ENCODE data around the gene PSTPIP1.

PSTPIP1 gene

DNA sequence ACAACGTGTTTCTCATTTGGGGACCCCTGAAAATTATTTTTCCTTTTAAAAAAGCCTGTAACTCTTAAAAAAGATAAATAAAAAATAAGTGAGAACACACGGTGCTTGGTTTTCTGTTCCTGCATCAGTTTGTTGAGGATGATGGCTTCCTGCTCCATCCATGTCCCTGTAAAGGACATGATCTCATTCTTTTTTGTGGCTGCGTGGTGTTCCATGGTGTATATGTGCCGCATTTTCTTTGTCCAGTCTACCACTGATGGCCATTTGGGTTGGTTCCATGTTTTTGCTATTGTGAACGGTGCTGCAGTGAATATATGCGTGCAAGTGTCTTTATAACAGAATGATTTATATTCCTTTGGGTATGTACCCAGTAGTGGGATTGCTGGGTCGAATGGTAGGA, 73.7 kb downstream of the PSTPIP1 start:
- TF ChIP-seq, protein P1, sequence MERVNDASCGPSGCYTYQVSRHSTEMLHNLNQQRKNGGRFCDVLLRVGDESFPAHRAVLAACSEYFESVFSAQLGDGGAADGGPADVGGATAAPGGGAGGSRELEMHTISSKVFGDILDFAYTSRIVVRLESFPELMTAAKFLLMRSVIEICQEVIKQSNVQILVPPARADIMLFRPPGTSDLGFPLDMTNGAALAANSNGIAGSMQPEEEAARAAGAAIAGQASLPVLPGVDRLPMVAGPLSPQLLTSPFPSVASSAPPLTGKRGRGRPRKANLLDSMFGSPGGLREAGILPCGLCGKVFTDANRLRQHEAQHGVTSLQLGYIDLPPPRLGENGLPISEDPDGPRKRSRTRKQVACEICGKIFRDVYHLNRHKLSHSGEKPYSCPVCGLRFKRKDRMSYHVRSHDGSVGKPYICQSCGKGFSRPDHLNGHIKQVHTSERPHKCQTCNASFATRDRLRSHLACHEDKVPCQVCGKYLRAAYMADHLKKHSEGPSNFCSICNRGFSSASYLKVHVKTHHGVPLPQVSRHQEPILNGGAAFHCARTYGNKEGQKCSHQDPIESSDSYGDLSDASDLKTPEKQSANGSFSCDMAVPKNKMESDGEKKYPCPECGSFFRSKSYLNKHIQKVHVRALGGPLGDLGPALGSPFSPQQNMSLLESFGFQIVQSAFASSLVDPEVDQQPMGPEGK (CRISPR knock-in tag; IDR thresholded peaks at IDR 0.05; ENCODE audit: borderline replicate concordance) = no peak
- TF ChIP-seq ZFP30 (CRISPR knock-in tag; IDR thresholded peaks at IDR 0.05) (no peak), ESRRG (CRISPR knock-in tag; IDR thresholded peaks at IDR 0.05) (no peak), CSRNP3 (CRISPR knock-in tag; IDR thresholded peaks at IDR 0.05) (no peak), CSDC2 (CRISPR knock-in tag; IDR thresholded peaks at IDR 0.05) (no peak), ZNF8 (CRISPR knock-in tag; IDR thresholded peaks at IDR 0.05) (no peak), OSR1 (CRISPR knock-in tag; IDR thresholded peaks at IDR 0.05) (no peak)
- ATAC-seq = no peak

- TF ChIP-seq ZNF565 (CRISPR knock-in tag; conservative IDR thresholded peaks at IDR 0.05; ENCODE audit: low read depth) (no peak), ESRRG (CRISPR knock-in tag; IDR thresholded peaks at IDR 0.05) (no peak), BACH2 (CRISPR knock-in tag; IDR thresholded peaks at IDR 0.05; ENCODE audit: borderline replicate concordance) (no peak), SNAI2 (CRISPR knock-in tag; IDR thresholded peaks at IDR 0.05) (no peak), ZFP3 (CRISPR knock-in tag; IDR thresholded peaks at IDR 0.05) (no peak), ZFP30 (CRISPR knock-in tag; IDR thresholded peaks at IDR 0.05) (no peak), PPARA (CRISPR knock-in tag; IDR thresholded peaks at IDR 0.05; ENCODE audit: borderline replicate concordance) (no peak), RARB (CRISPR knock-in tag; IDR thresholded peaks at IDR 0.05) (no peak), TCF4 (CRISPR knock-in tag; IDR thresholded peaks at IDR 0.05; ENCODE audit: borderline replicate concordance) (no peak), OSR1 (CRISPR knock-in tag; IDR thresholded peaks at IDR 0.05) (no peak), ISL1 (CRISPR knock-in tag; IDR thresholded peaks at IDR 0.05) (no peak), ARNTL (CRISPR knock-in tag; IDR thresholded peaks at IDR 0.05; ENCODE audit: borderline replicate concordance, low read depth) (no peak), ZNF8 (CRISPR knock-in tag; IDR thresholded peaks at IDR 0.05) (no peak), ZC3H10 (CRISPR knock-in tag; IDR thresholded peaks at IDR 0.05) (no peak), CSDC2 (CRISPR knock-in tag; IDR thresholded peaks at IDR 0.05) (no peak)
- TF ChIP-seq, protein P2, sequence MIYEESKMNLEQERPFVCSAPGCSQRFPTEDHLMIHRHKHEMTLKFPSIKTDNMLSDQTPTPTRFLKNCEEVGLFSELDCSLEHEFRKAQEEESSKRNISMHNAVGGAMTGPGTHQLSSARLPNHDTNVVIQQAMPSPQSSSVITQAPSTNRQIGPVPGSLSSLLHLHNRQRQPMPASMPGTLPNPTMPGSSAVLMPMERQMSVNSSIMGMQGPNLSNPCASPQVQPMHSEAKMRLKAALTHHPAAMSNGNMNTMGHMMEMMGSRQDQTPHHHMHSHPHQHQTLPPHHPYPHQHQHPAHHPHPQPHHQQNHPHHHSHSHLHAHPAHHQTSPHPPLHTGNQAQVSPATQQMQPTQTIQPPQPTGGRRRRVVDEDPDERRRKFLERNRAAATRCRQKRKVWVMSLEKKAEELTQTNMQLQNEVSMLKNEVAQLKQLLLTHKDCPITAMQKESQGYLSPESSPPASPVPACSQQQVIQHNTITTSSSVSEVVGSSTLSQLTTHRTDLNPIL (CRISPR knock-in tag; IDR thresholded peaks at IDR 0.05; ENCODE audit: low read depth) = no peak
- TF ChIP-seq, protein P3, sequence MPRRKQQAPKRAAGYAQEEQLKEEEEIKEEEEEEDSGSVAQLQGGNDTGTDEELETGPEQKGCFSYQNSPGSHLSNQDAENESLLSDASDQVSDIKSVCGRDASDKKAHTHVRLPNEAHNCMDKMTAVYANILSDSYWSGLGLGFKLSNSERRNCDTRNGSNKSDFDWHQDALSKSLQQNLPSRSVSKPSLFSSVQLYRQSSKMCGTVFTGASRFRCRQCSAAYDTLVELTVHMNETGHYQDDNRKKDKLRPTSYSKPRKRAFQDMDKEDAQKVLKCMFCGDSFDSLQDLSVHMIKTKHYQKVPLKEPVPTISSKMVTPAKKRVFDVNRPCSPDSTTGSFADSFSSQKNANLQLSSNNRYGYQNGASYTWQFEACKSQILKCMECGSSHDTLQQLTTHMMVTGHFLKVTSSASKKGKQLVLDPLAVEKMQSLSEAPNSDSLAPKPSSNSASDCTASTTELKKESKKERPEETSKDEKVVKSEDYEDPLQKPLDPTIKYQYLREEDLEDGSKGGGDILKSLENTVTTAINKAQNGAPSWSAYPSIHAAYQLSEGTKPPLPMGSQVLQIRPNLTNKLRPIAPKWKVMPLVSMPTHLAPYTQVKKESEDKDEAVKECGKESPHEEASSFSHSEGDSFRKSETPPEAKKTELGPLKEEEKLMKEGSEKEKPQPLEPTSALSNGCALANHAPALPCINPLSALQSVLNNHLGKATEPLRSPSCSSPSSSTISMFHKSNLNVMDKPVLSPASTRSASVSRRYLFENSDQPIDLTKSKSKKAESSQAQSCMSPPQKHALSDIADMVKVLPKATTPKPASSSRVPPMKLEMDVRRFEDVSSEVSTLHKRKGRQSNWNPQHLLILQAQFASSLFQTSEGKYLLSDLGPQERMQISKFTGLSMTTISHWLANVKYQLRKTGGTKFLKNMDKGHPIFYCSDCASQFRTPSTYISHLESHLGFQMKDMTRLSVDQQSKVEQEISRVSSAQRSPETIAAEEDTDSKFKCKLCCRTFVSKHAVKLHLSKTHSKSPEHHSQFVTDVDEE (CRISPR knock-in tag; IDR thresholded peaks at IDR 0.05) = no peak
- TF ChIP-seq, protein P4, sequence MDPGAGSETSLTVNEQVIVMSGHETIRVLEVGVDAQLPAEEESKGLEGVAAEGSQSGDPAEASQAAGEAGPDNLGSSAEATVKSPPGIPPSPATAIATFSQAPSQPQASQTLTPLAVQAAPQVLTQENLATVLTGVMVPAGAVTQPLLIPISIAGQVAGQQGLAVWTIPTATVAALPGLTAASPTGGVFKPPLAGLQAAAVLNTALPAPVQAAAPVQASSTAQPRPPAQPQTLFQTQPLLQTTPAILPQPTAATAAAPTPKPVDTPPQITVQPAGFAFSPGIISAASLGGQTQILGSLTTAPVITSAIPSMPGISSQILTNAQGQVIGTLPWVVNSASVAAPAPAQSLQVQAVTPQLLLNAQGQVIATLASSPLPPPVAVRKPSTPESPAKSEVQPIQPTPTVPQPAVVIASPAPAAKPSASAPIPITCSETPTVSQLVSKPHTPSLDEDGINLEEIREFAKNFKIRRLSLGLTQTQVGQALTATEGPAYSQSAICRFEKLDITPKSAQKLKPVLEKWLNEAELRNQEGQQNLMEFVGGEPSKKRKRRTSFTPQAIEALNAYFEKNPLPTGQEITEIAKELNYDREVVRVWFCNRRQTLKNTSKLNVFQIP (CRISPR knock-in tag; IDR thresholded peaks at IDR 0.05; ENCODE audit: borderline replicate concordance, low read depth) = no peak
- TF ChIP-seq, protein P1 (CRISPR knock-in tag; IDR thresholded peaks at IDR 0.05; ENCODE audit: borderline replicate concordance) = no peak
- ATAC-seq = no peak
These were observed 74.7 kb downstream of the PSTPIP1 start for GRCh38 chr15:77069521-77070121.

All from SK-N-SH treated with all-trans-retinoic acid at 6 μM for 48 hours (cell line).